Fibroblast of lung (primary cell): ENCODE data around the gene SCO2. TPM values are rescaled to one million over a fixed set of nuclear protein-coding genes. Genes with fewer than 3 reads are reported as not detected.

Experiments
- DNase-seq, 2 donors: peaks; one replicate each; pipeline versions ENCODE4 v3.0.0 to v3.0.0-alpha.2; 2010; ENCODE audit warnings: low read depth in 2 of 2
- H2AFZ ChIP-seq: 2 replicates; pipeline ENCODE4 v1.5.1; 2012; ENCODE audit warnings: low read length, control low read depth, inconsistent platforms
- H3K27ac ChIP-seq: 2 replicates; pipeline ENCODE4 v1.5.1; 2011; ENCODE audit warnings: low read length, control low read depth; ENCODE audit not compliant: insufficient read depth
- H3K27me3 ChIP-seq: 2 replicates; pipeline ENCODE4 v1.5.1; 2011; ENCODE audit warnings: mild to moderate bottlenecking, low read length; ENCODE audit not compliant: control insufficient read depth, insufficient read depth
- H3K36me3 ChIP-seq: 2 replicates; pipeline ENCODE4 v1.5.1; 2011; ENCODE audit warnings: low read length; ENCODE audit not compliant: control insufficient read depth, insufficient read depth
- H3K4me1 ChIP-seq: 2 replicates; pipeline ENCODE4 v1.5.1; 2011; ENCODE audit warnings: low read length; ENCODE audit not compliant: control insufficient read depth, insufficient read depth; ENCODE audit errors: extremely low read depth
- H3K4me2 ChIP-seq: 2 replicates; pipeline ENCODE4 v1.5.1; 2011; ENCODE audit warnings: low read length, control low read depth; ENCODE audit not compliant: insufficient read depth; ENCODE audit errors: extremely low read depth
- H3K4me3 ChIP-seq, 4 experiments: fragments of 200-600 bp in 1 of 4; sonication (generic) in 1 of 4; replicated peaks in 1 of 4; 2 replicates each; pipeline ENCODE4 v1.5.1; 2011 to 2016; ENCODE audit warnings: low read length in 4 of 4, low read depth in 3 of 4, mild to moderate bottlenecking in 3 of 4, control low read depth in 2 of 4, inconsistent platforms in 1 of 4, mixed read lengths in 1 of 4; ENCODE audit not compliant: insufficient read depth in 1 of 4; ENCODE audit errors: control extremely low read depth in 1 of 4
- H3K79me2 ChIP-seq: 2 replicates; pipeline ENCODE4 v1.5.1; 2012; ENCODE audit warnings: mild to moderate bottlenecking, low read length, inconsistent platforms; ENCODE audit not compliant: control insufficient read depth, insufficient read depth
- H3K9ac ChIP-seq: 2 replicates; pipeline ENCODE4 v1.5.1; 2011; ENCODE audit warnings: mild to moderate bottlenecking, low read length, control low read depth; ENCODE audit not compliant: insufficient read depth
- H3K9me3 ChIP-seq: 2 replicates; pipeline ENCODE4 v1.5.1; 2012; ENCODE audit warnings: low read depth, low read length; ENCODE audit not compliant: control insufficient read depth, insufficient read depth
- H4K20me1 ChIP-seq: 2 replicates; pipeline ENCODE4 v1.5.1; 2011; ENCODE audit warnings: low read length; ENCODE audit not compliant: control insufficient read depth, insufficient read depth; ENCODE audit errors: extremely low read depth
- EZH2 ChIP-seq: IDR thresholded peaks from 2 replicates; pipeline ENCODE4 v1.5.1; 2012; ENCODE audit warnings: low read length, control low read depth, mild to moderate bottlenecking; ENCODE audit errors: missing control alignments
- polyA plus RNA-seq, 2 donors: library from polyadenylated mRNA; depleted of rRNA in 1 of 2; stranded (reverse) in 1 of 2; unstranded in 1 of 2; fragments of >200 nt; gene quantifications; 2 replicates each; pipeline ENCODE4 v1.2.1, GENCODE V29; 2011 to 2012; ENCODE audit warnings: missing spikeins in 1 of 2
- total RNA-seq: library from RNA; depleted of rRNA; stranded (reverse); fragments of >200 nt; gene quantifications from 2 replicates; pipeline ENCODE4 v1.2.1, GENCODE V29; 2014
- TF ChIP-seq, protein P1 (sequence below), 2 donors: IDR thresholded peaks in 1 of 2; conservative IDR thresholded peaks in 1 of 2; 1 replicate in 1 of 2; 2 replicates in 1 of 2; pipeline ENCODE4 v1.5.1; 2011 to 2012; ENCODE audit warnings: low read length in 2 of 2, control low read depth in 1 of 2, inconsistent platforms in 1 of 2, low read depth in 1 of 2, mild to moderate bottlenecking in 1 of 2

SCO2 gene
- total and polyA plus RNA-seq, 2 donors (not counting 1 experiment from before 2014, with no cell fraction given), result 0.42 to 3.1 TPM

DNA sequence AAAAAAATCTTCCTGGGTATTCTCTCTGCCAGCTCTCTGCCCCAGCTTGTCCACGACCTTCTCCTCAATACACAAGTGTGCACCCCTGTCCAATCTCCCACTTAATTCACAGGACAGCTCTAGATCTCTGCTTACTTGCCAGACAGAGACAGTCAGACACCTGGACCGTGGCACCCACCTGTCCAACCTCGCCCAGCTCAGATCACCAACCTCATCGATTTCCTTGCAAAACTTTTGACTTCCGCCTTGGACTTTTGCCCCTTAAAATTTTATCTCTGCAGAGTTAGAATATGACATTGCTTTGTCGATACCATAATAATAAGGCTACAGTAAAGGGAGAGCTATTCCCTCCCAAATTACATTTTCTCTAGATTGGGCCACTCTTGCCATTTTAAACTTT, 28.3 kb downstream of the SCO2 start:
- Histone ChIP-seq H3K4me3 (no peak overlapping the region), H3K79me2 (no peaks in the 10 kb centered on the region), H3K27me3 (no peaks in the 10 kb centered on the region), H4K20me1 (no peaks in the 10 kb centered on the region), H3K9ac (no peak overlapping the region), H3K36me3 (no peaks in the 10 kb centered on the region), H3K27ac (no peak overlapping the region), H3K4me1 (no peaks in the 10 kb centered on the region), H2AFZ (no peak overlapping the region), H3K9me3 (no peaks in the 10 kb centered on the region), H3K4me2 (no peak overlapping the region)
- DNase-seq, result no peak
- no peak for TF ChIP-seq EZH2
- TF ChIP-seq, protein P1, sequence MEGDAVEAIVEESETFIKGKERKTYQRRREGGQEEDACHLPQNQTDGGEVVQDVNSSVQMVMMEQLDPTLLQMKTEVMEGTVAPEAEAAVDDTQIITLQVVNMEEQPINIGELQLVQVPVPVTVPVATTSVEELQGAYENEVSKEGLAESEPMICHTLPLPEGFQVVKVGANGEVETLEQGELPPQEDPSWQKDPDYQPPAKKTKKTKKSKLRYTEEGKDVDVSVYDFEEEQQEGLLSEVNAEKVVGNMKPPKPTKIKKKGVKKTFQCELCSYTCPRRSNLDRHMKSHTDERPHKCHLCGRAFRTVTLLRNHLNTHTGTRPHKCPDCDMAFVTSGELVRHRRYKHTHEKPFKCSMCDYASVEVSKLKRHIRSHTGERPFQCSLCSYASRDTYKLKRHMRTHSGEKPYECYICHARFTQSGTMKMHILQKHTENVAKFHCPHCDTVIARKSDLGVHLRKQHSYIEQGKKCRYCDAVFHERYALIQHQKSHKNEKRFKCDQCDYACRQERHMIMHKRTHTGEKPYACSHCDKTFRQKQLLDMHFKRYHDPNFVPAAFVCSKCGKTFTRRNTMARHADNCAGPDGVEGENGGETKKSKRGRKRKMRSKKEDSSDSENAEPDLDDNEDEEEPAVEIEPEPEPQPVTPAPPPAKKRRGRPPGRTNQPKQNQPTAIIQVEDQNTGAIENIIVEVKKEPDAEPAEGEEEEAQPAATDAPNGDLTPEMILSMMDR (conservative IDR thresholded peaks at IDR 0.05 in 1 of 2, IDR thresholded peaks at IDR 0.05 in 1 of 2; ENCODE audit: low read depth in 1 of 2, low read length in 2 of 2), result no peak

DNA sequence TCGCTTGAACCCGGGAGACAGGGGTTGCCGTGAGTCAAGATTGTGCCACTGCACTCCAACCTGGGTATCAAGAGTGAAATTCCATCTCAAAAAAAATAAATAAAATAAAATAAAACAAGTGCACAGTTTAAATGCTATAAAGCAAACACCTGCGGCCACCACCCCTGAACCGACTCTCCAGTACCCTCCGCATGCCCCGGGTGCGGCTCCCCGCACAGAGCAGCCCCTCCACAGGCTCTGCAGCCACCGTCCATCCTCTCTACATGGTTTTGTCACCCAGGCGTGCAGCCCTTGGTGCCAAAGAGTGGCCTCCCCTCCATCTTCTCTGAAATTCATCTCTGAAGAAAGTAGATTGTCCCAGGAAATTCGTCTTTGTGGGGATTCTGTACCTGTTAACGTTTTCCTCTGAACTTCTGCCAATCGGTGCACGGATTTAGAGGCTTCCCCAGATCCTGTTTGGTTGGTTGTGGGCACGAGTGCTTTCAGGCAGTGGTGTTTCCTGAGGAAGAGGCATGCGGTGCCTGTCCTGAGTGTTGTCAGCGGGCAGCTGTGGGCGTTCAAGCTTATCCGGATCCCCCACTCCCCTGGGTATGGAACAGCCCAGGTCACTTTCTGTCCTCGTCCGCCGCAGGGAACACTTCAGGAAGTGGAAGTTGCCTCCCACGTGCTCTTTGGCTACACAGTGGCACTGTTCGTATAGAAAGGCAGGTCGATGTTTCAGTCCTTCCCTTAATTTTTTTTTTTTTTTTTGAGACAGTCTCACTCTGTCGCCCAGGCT, 34.7 kb downstream of the SCO2 start:
- no peaks in the 10 kb centered on the region for H3K36me3 ChIP-seq
- TF ChIP-seq EZH2, result no peak
- TF ChIP-seq, protein P1 (conservative IDR thresholded peaks at IDR 0.05 in 1 of 2, IDR thresholded peaks at IDR 0.05 in 1 of 2; ENCODE audit: low read depth in 1 of 2, low read length in 2 of 2), result no peak
- no peak for DNase-seq
- H3K27me3 ChIP-seq, result no peaks in the 10 kb centered on the region
- H3K79me2 ChIP-seq, result no peaks in the 10 kb centered on the region
- H4K20me1 ChIP-seq, result no peaks in the 10 kb centered on the region
- H3K9ac ChIP-seq, result no peak overlapping the region
- no peak overlapping the region for H3K4me2 ChIP-seq
- H3K9me3 ChIP-seq, result no peaks in the 10 kb centered on the region
- no peak overlapping the region for H3K4me3 ChIP-seq
- H2AFZ ChIP-seq, result no peak overlapping the region
- no peak overlapping the region for H3K27ac ChIP-seq
- no peaks in the 10 kb centered on the region for H3K4me1 ChIP-seq

DNA sequence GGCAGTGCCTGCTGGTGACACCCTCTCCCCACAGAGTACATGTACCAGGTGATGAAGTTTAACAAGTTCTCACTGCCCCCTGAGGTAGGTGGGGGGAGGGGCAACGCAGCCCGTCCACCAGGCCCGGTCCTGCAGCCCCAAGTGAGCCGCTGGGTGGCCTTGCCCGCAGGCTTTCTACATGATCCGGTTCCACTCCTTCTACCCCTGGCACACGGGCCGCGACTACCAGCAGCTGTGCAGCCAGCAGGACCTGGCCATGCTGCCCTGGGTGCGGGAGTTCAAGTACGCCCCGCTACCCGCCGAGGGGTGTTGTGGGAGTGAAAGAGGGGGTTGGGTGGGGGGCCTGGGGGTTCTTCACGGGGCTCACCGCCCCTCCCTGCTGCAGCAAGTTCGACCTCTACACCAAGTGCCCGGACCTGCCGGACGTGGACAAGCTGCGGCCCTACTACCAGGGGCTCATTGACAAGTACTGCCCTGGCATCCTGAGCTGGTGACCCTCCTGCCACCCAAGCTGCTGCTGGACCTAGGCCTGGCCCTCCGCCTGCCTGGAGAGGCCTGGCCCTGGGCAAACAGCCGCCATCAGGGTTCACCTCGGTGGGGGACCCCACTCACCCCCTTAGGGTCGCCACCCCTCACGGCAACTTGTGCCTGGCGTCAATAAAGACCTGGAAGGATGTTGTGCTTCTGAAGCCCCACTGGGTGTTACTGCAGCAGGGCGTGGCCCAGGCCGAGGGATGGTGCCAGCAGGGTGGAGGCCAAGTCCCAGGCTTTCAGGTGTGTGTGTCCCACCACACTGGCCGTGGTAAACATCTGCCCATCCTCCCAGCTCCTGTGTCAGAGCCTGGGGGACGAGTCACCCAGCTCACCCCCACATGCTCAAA, 35.8 kb downstream of the SCO2 start:
- Histone ChIP-seq H2AFZ (no peak overlapping the region), H3K9ac (no peak overlapping the region), H3K4me2 (no peak overlapping the region), H3K4me3 (no peak overlapping the region), H3K27me3 (no peaks in the 10 kb centered on the region), H3K27ac (no peak overlapping the region), H3K79me2 (no peaks in the 10 kb centered on the region), H3K4me1 (no peaks in the 10 kb centered on the region), H3K36me3 (no peaks in the 10 kb centered on the region), H3K9me3 (no peaks in the 10 kb centered on the region), H4K20me1 (no peaks in the 10 kb centered on the region)
- no peak for DNase-seq
- TF ChIP-seq, protein P1 (conservative IDR thresholded peaks at IDR 0.05 in 1 of 2, IDR thresholded peaks at IDR 0.05 in 1 of 2; ENCODE audit: low read depth in 1 of 2, low read length in 2 of 2), result no peak
- no peak for TF ChIP-seq EZH2
